Endothelial cell of umbilical vein (primary cell): ENCODE data around the gene ZNF597.

ENCODE experiments used
- EZH2 ChIP-seq: IDR thresholded peaks from 2 replicates; pipeline ENCODE4 v1.6.1; 2012; ENCODE audit warnings: borderline replicate concordance, low read depth, mild to moderate bottlenecking, moderate library complexity, low read length, inconsistent platforms; ENCODE audit not compliant: severe bottlenecking
- FOS ChIP-seq: IDR thresholded peaks from 2 replicates; pipeline ENCODE4 v1.6.1; 2011; ENCODE audit warnings: mild to moderate bottlenecking, low read length, moderate library complexity, borderline replicate concordance; ENCODE audit not compliant: insufficient read depth
- GATA2 ChIP-seq: IDR thresholded peaks from 2 replicates; pipeline ENCODE4 v1.7.0; 2011; ENCODE audit warnings: low read depth, mild to moderate bottlenecking, moderate library complexity, mixed read lengths, low read length; ENCODE audit not compliant: insufficient read length, insufficient read depth
- JUN ChIP-seq: IDR thresholded peaks from 2 replicates; pipeline ENCODE4 v1.6.1; 2011; ENCODE audit warnings: borderline replicate concordance, low read depth; ENCODE audit not compliant: insufficient read length, insufficient read depth
- MYC ChIP-seq: IDR thresholded peaks from one replicate; pipeline ENCODE4 v1.6.1; 2011; ENCODE audit warnings: mild to moderate bottlenecking, low read depth, low read length
- POLR2A ChIP-seq: IDR thresholded peaks from 2 replicates; pipeline ENCODE4 v1.6.1; 2012; ENCODE audit warnings: low read depth, mild to moderate bottlenecking, control low read depth, low read length
- POLR2AphosphoS5 ChIP-seq: IDR thresholded peaks from 2 replicates; pipeline ENCODE4 v1.6.1; 2012; ENCODE audit warnings: low read depth, mild to moderate bottlenecking, control low read depth, low read length, moderate library complexity; ENCODE audit not compliant: insufficient read depth
- TF ChIP-seq, protein P1 (sequence below): IDR thresholded peaks from 2 replicates; pipeline ENCODE4 v1.6.1; 2011; ENCODE audit not compliant: insufficient read depth, insufficient read length
- TF ChIP-seq, protein P2 (sequence below), 2 donors: IDR thresholded peaks; 1 replicate in 1 of 2; 2 replicates in 1 of 2; pipeline ENCODE4 v1.5.1; 2011; ENCODE audit warnings: low read length in 2 of 2, mild to moderate bottlenecking in 2 of 2, moderate library complexity in 2 of 2, control low read depth in 1 of 2, inconsistent platforms in 1 of 2, low read depth in 1 of 2; ENCODE audit not compliant: insufficient read depth in 1 of 2; ENCODE audit errors: extremely low read depth in 1 of 2

DNA sequence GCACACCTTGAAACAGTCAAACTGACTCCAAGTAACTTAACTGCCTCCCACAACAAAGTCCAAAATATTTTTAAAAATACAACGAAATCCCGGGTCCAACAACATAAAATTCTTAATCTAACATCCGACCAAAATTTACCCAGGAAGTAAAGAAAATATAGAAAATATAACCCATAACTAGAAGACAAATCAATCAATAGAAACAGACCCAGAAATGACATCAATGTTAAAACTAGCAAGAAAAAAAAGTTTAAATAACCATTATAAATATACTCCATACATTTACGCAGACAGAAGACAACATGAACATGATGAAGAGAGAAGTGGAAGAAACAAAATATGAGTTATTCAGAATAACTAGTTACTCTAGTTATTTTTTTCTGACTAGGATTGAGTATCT is 3.7 kb downstream of the ZNF597 start:
- TF ChIP-seq, protein P1, sequence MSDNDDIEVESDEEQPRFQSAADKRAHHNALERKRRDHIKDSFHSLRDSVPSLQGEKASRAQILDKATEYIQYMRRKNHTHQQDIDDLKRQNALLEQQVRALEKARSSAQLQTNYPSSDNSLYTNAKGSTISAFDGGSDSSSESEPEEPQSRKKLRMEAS = no peak
- TF ChIP-seq, protein P2, sequence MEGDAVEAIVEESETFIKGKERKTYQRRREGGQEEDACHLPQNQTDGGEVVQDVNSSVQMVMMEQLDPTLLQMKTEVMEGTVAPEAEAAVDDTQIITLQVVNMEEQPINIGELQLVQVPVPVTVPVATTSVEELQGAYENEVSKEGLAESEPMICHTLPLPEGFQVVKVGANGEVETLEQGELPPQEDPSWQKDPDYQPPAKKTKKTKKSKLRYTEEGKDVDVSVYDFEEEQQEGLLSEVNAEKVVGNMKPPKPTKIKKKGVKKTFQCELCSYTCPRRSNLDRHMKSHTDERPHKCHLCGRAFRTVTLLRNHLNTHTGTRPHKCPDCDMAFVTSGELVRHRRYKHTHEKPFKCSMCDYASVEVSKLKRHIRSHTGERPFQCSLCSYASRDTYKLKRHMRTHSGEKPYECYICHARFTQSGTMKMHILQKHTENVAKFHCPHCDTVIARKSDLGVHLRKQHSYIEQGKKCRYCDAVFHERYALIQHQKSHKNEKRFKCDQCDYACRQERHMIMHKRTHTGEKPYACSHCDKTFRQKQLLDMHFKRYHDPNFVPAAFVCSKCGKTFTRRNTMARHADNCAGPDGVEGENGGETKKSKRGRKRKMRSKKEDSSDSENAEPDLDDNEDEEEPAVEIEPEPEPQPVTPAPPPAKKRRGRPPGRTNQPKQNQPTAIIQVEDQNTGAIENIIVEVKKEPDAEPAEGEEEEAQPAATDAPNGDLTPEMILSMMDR (IDR thresholded peaks at IDR 0.05; ENCODE audit: extremely low read depth in 1 of 2, insufficient read depth in 1 of 2, low read depth in 1 of 2, low read length in 2 of 2) = no peak
- TF ChIP-seq POLR2A (no peak), EZH2 (no peak), POLR2AphosphoS5 (no peak), GATA2 (no peak), MYC (no peak), JUN (no peak), FOS (no peak)
